NCI-H1092 treated with DMSO at 0.1 percent for 48 hours (cell line): Measurements from ENCODE around the gene JPT1.
"Not testable (repeated sequence)": the region's sequence is repeated elsewhere in the genome, so short reads cannot be mapped to it uniquely, and the experiment has no call there.

Experiments
- DNase-seq: peaks from one replicate; lab custom pipeline; 2025; lab: John Stamatoyannopoulos, UW

JPT1 gene, protein sequence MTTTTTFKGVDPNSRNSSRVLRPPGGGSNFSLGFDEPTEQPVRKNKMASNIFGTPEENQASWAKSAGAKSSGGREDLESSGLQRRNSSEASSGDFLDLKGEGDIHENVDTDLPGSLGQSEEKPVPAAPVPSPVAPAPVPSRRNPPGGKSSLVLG

GRCh38 chr17:75154195-75155106 lies at the start of gene JPT1:
Gene JPT1 (minus strand): TSS chr17:75154512. CDS start chr17:75154397, 115 bp downstream.
- DNase-seq, result peak; percentile 98

DNA sequence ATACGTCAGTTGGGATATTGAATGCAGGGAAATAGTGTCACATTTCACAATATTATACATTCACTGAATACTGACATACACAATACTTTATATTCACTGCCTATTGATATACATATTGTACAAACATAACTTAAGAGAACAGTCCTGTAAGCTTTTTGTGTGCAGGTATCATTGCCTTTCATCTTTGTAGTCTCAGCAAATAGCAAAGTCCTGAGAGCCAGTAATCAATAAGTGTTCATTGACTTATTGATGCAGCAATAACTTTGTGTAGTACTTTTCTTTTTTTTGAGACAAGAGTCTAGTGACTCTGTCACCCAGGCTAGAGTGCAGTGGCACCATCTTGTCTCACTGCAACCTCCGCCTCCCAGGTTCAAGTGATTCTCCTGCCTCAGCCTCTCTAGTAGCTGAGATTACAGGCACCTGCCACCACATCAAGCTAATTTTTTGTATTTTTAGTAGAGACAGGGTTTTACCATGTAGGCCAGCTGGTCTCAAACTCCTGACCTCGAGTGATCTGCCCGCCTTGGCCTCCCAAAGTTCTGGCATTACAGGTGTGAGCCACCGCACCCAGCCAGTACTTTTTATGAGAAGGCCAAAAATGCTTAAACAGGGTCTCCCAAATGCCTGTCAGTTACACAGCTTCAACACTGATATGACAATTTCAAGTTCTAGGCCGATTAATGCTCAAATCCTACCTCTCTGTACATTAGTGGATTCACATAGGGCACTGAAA lies 45.7 kb upstream of the JPT1 start:
- DNase-seq, result no peak

GRCh38 chr17:75194879-75195278 lies 40.6 kb upstream of the JPT1 start:
- no peak for DNase-seq

- DNase-seq, result no peak
These were observed 37.3 kb upstream of the JPT1 start for GRCh38 chr17:75191584-75191983.

GRCh38 chr17:75188614-75189013 lies 34.3 kb upstream of the JPT1 start:
- DNase-seq, result no peak

DNA sequence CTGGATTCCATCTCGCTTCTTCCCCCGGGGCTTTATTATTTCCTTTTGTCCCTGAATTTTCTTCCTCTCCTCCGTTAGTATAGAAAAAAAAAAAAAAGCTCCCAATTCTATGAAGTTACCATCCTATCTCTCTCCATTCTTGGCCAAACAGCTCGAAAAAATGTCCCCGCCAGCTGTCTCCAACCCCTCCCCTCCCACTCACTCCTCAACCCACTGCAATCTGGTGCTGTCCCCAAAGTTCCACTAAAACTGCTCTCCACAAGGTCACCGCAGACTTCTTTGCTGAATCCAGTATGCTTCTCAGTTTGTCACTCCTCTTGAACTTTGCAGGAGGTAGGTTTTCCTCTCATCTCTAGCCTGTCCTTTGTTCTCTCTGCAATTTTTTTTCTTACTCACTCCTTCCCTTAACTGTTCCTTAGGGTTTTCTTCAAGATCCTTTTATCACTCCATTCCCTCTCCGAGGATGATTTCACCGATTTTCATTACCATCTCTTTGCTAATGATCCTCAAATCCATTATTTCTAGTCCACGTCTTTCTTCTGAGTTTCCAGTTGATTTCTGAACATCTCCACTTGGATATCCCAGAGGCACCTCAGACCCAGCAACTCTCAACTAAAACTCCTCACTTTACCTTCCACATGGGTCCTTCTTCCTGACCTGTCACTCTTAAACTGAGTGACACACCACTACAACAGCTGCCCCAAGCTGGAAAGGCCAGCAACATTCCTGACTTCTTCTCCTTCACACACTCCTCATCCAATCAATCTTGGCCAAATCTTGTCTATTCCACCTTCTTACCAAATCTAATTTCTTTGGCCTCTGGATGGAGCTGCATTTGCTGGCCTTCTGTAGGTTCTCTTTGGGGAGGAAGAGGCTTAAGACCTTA lies 29.9 kb upstream of the JPT1 start:
- no peak for DNase-seq

- DNase-seq, result peak; percentile 90
These were observed 28.5 kb upstream of the JPT1 start, which contains the start of gene SUMO2 for GRCh38 chr17:75182569-75183436. Gene SUMO2 (minus strand): TSS chr17:75182959. CDS start chr17:75182834, 125 bp downstream.

GRCh38 chr17:75182319-75182568 lies 27.9 kb upstream of the JPT1 start:
- DNase-seq, result no peak

DNA sequence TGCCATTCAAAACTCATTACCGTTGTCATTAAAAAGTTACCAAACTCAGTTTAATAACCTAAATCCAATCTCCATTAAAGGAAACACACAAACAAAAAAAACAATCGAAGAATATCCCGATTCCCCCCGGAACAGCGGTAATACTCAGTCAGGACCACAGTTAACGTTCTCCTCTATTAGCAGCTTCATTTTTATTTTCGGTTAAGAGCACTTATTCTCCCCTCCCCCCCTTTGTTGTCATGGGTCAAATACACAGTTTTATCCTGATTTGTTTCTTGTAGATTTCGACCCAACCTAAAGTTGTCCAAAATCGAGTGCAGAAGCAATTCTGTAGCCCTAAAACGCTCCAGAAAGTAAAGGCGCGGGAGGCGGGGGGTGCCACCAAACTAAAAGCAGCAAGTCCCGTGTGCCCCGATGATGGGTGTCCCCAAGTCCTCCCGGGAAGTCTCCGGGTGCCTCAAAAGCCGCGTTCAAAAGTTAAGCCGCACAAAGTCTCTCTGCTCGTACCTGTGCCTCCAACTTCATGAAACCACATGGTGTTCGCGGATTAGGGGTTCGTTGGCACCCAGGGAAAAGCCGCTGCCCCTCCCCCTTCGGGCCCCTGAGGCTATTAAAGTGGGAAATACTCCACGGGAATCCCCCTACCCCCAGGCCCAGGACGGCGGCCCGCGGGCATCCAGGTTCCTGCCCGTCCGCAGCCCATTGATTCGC lies 27.5 kb upstream of the JPT1 start:
- no peak for DNase-seq

DNA sequence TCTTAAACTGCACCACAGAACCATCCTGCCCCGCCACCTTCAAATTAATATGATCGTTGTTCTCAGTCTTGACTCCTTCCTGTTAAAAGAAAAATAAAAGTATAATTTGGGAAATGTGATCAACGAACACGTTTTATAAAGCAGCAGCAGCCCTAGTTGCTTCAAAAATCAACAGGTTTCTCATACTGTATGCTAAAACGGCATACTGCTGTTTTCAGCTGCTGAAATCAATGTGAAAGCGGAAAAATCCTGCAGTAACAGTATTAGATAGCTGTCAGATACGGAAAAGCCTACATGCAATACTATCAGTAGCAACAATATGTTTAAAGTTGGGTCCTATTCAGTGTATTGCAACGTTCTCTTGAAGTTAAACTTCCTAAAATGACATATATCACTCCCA lies 26.8 kb upstream of the JPT1 start:
- DNase-seq, result no peak

- no peak for DNase-seq
These were observed 24.1 kb upstream of the JPT1 start for GRCh38 chr17:75178453-75178852.

DNA sequence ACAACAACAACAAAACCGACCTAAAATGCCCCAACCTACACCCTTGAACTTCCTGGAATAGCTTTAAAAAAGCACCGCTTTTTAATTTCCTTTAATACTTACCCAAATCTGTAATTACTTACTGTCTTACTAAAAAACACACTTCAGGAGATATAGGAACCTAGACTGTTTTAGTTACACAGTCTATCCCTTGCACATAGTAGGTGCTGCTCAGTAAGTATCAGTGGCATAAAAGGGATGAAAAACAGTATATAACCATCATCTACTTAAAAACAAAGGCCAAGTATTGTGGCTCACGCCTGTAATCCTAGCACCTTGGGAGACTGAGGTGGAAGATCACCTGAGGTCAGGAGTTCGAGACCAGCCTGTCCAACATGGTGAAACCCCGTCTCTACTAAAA lies 22.3 kb upstream of the JPT1 start:
- no peak for DNase-seq

- no peak for DNase-seq
These were observed 20.7 kb upstream of the JPT1 start for GRCh38 chr17:75174996-75175395.

DNA sequence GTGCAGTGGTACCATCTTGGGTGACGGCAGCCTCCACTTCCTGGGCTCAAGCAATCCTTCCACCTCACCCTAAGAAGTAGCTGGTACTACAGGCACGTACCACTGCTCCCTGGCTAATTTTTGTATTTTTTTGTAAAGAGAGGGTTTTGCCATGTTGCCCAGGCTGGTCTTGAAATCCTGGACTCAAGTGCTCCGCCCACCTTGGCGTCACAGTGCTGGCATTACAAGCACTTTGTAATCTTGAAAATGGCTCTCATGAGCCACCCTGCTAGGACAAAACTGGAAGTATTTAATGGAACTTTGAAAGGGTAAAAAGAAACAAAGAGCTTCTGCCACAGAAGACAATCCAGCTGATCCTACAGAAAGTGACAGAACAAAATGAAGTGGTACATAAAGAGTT lies 19.2 kb upstream of the JPT1 start:
- no peak for DNase-seq

DNA sequence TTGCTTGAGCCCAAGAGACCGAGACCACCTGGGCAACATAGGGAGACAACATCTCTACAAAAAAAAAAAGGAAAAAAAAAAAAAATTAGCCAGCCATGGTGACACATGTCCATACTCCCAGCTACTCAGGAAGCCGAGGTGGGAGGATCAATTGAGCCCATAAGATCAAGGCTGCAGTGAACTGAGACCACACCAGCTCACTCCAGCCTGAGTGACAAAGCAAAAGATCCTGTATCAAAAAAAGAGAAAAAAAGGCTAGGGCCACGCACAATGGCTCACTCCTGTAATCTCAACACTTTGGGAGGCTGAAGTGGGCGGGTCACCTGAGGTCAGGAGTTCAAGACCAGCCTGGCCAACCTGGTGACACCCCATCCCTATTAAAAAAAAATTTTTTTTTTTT lies 14.7 kb upstream of the JPT1 start:
- no peak for DNase-seq

DNA sequence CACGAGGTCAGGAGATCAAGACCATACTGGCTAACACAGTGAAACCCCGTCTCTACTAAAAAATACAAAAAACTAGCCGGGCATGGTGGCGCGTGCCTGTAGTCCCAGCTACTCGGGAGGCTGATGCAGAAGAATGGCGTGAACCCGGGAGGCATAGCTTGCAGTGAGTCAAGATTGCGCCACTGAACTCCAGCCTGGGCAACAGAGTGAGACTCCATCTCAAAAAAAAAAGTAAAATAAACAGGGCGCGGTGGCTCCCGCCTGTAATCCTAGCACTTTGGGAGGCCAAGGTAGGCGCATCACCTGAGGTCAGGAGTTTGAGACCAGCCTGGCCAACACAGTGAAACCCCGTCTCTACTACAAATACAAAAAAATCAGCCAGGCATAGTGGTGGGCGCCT lies 10.3 kb upstream of the JPT1 start:
- DNase-seq, result not testable (repeated sequence)

- no peak for DNase-seq
These were observed 8.8 kb upstream of the JPT1 start for GRCh38 chr17:75163074-75163473.

DNA sequence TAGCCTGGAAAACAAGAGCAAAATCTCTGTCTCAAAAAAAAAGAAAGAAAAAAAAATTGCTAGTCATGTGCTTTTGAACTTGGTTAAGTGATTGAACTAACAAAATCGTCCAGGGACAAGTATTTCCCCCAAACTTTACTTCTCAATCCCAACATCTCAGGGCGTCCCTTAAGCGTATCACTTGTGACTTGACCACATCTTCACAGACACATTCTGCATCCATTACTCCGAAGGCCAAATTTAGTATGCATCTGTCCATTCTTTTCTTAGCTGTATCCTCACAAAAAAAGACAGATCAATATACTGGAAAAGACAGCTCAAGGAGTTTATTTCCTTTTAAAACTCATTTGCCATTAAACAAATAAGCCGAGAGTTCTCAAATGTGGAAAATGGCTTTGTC lies 5.9 kb upstream of the JPT1 start:
- no peak for DNase-seq

GRCh38 chr17:75159196-75160031 lies 5.1 kb upstream of the JPT1 start:
- no peak for DNase-seq

DNA sequence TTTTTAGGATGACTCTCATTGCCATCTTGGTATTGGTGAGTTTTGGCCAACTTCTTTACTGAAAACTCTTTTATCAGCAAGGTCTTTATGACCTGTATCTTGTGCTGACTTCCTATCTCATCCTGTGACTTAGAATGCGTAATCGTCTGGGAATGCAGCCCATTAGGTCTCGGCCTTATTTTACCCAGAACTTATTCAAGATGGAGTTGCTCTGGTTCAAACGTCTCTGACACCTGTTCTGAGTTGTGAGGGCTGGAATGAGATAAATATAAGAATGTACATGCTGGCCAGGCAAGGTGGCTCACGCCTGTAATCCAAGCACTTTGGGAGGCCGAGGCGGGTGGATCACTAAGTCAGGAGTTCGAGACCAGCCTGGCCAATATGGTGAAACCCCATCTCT lies 4.2 kb upstream of the JPT1 start:
- DNase-seq, result not testable (repeated sequence)
